ENCODE data around the gene SH3RF2.

SH3RF2 gene

DNA sequence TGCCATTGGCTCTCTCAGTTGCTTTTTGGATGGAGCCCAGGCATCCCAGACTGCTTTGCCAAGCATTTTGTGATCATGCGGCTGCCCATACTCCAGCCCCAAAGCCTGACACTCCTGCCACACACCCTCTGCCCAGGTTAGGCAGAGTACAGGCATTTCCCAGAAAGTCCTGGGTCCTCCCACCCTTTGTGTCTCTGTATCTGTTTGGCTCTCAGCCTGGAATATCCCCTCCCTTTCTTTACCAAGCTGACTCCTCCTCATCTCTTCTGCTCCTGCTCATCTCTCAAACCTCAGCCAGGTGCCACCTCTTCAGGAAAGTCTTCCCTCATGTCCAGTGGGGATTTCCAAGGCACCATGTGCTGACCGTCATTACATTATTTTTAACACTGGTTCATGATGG lies 14.3 kb upstream of the SH3RF2 start:
- DNase-seq = no peak

DNA sequence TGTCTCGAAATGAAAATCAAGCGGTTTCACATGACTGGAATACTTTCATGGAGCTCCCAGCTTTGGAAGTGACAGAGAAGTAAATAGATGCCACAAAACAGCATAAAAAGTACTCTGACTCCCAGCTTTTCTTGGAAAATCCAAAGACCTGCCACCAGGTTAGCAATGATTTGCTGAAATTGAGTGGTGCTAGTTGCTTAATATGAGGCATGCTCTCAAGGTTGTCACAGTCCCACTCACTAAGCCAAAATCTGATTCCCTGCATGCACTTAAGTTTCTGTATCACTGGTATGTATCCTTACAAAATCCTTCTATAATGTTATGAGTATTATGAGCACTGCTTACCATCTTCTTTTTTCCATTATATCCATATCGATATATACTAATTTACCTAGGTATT lies 13.0 kb upstream of the SH3RF2 start:
- DNase-seq = no peak

DNA sequence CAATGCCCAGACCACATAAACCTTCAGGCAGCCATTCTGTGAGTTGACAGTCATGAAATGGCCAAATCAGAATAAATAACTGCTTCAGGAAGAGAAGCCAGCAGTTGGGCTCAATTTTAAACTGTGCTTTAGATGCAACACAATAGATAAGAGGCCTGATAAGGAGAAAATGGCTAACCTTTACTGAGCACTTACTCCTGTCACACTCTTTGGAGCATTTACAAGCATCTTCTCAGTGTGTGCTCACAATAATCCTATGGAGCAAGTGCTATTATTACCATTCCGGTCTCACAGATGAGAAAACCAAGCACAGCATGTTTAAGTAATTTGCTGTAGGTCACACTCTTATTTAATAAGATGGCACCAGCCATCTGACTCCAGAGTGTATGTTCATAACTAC lies 11.5 kb upstream of the SH3RF2 start:
- DNase-seq = no peak

DNA sequence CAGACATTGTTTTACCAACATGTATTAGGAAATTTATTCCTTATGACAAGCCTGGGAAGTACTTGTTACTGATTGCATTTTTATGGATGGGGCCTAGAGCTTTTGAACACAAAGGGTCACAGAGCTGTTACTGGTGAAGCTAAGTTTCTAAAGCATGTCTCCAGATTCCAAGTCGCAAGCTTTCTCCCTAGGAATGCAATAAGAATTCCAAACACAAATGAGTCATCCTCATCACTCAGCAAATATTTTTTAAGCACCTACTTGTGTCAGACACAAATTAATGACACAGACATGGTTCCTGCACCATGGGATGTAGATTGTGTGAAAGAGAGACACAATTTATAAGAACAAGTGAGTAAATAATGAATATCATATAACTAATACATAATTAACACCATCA lies 11.0 kb upstream of the SH3RF2 start:
- DNase-seq = no peak

DNA sequence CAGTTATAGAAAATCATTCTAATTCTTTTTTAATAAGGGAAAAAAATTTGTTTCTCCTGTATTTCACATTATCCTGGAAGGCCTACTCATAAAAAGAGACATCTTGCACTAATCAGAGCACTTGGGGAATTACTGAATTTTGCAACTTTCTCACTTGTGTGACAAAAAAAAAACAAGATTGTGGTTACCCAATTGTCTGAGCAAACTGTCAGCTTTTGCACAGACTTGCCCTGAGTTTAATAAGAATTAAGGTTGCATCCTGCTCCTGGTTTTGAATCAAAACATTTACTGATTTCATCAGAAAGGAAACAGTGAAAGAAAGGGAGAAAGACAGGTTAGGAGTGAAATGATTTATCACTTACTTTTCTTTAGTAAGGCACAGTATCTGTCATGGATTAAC lies 10.6 kb upstream of the SH3RF2 start:
- DNase-seq = no peak

DNA sequence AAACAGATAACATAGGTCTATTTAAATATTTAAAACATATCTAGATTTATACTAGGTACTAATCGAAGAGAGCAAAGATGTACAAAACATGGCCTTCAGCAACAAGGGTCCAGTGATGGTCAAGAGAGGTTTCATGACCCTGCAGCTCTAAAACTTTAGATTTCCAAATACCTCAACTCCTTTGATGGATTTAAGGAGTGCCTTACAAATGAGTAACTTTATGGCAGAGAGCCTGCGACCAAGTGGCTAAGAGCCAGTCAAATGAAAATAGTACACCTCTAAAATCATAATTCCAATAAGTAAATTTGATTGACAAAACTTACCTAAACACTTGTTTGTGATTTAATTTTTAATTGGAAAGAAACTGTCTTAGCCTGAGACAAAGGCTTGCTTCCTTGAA lies 4.7 kb upstream of the SH3RF2 start:
- DNase-seq = no peak

DNA sequence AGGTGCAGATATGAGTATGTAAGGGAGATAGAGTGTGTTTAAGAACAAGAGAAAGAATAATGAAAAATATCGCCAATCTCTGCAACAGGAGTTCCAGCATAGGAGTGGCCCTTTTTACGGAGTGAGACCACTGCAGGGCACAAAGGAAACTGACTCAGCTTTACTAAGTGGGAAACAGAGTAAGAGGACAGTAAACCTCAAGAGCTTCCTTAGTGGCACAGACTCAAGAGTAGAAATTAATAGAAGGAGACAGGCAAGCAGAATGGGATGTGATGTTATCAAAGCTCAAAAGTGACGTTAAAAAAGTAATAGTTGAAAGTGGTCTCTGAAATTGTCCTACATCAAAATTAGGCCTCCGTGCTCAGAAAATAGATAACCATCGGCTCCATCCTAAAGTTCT lies 2.1 kb upstream of the SH3RF2 start:
- no peak for DNase-seq

DNA sequence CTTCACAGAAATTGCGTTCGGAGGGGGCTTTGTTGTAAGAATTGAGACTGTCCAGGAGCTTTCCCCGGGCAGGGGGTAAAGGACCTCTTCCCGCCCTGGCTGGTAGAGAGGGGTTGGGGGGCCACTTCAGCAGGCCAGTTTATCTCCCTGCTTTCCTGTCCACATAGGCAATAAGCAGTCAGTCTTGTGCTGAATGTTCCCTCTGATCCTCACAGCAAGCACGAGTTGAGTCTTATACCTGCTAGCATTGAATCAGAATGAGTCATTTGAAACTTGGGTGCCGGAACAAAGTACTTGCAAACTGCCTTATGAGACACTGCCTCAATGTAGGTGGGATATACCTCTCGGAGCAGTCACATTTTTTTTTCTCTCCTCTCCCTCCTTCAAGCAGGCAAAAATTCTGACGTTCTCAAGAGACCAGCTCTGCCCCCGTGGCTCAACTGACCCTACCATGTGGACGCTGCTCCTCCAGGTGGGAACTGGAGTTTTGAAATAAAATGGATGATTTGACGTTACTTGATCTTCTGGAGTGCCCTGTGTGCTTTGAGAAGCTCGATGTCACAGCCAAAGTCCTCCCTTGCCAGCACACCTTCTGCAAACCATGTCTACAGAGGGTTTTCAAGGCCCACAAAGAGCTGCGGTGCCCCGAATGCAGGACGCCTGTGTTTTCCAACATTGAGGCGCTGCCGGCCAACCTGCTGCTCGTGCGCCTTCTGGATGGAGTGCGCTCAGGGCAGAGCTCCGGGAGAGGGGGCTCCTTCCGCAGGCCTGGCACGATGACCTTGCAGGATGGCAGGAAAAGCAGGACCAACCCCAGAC lies 1.3 kb downstream of the SH3RF2 start:
- no peak for DNase-seq

DNA sequence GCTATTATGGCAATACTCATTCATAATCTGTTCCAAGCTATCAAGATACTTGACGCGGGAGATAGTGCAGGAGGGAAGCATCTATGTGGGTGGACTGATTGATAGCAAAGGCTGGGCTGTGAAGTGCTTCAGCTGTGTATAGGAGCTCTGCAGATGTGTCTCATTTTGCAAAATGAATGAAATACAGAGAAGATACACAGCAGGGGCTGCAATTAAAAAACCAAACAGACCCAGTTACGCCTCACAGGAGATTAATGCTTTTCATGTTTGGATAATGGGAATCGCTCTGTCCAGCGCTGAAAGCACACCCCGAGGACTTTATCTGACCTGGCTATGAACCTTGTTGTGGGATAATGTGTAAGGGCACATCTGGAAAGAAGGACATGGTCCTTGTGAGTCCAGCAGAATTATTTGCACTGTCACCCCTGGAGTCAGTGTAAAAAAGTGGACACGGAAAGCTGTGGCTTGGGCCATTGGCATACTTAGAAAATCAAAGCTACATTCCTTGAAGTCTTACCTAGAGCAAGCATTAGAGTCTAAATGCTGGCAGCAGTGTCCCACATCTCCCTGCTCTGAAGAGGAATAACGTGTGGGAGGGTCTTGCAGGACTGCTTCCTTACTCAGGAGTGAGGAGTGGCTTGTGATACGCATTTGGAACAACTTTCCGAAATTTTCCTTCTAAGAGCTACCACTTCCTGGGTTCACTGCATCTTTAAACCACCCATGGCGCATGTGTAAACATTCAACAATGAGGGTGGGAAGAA lies 2.6 kb downstream of the SH3RF2 start:
- no peak for DNase-seq

DNA sequence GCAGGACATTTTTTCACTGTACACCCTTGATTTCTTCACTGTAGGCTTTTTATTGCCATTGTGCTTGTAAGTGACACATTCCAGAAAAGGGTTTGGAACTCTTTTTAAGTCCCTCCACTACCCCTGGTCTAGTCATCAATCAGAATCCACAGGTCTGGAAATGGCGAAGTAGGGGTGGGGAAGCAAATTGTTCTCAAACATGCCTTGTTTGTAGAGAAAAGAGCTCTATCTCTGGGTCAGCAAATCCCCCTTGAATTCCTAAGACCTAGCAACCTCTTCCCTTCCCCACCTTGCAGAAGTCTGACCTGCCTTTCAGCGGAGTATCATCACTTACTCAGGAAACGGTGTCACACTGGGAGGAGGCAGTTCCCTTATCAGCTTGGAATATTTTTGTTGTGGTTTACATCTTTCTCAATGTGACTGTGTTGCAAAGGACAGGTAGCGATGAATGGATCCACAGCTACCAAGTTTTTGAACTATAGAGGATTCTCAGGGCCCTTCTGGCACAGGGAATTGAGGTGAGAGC lies 3.2 kb downstream of the SH3RF2 start:
- no peak for DNase-seq

DNA sequence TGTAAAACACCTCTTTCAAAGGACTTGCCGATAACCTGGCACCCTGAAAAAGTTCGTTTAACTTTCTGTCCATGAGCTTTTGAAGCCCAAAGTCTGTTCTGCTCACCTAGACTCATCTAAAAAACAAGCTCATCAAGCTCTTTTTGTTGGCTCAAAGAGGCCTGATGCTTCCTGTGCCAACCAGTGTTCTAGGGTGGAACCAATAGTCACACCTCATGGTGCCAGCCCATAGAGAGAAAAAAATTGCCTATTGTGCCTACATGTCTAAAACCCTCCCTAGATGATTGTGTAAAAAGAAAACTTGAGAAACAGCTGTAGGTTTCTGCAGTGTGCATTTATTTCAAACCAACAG lies 4.7 kb downstream of the SH3RF2 start:
- no peak for DNase-seq

DNA sequence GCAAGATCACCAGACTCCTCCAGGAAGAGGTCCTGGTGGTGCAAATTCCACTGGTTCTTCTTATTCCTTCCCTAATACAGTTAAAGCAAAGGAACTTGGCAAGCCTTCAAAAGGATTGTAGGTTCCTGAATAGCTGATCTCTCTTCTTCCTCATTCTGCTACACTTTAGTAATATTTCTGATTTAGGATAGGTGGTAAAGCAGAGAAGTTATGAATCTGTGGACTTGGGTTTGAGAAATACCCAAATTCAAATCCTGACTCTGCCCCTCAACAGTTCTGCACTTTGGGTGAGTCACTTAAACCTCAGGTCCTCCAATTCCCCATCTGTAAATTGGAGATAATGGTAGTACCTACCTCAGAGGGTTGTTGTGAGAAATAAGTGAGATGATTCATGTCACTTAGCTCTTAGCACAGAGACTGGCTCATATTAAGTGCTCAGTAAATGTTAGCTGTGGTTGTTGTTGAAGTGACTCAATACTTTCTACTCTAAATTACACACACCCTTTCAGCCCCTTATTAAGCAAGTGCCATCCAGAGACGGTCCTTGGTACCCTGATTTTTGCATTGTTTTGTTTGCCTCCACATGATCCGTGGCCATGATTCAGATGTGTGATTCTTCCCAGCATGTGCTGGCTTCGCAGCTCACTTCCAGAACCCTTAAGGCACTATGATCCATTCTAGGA lies 5.2 kb downstream of the SH3RF2 start:
- no peak for DNase-seq

DNA sequence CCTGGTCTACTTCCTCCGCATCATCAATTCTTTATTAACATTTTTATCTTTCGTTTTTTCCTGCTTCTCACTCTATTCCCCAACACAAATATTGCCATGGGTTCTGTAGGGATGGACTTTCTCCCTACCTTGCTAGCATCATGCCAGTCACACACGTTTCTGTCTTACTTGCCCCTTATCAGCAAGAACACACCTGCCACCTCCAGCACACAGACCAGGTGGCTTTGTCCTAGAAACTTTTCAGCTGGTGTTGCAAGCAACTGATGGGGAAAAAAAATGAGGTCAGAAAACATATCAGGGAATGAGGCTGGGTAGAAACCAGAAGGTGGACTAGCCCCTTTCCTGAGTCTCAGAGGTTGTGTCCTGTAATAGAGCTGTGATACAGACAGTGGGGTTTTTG lies 5.8 kb downstream of the SH3RF2 start:
- DNase-seq = no peak

DNA sequence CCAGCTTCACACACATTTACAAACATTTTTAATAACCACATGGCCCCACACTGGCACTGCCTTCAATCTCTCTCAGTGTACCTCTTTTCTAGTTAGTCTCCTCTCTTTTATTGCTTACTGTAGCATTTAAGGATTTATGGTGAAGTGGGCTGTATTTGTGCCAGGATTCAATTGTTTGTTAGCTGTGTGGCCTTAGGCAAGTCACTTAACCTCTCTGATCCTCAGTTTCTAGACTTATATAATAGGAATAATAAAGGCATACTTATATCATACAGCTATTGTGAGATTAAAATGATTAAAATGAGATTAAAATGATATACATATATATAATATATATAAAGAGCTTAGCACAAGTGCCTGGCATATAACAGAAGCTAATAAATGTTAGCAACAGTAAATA lies 6.4 kb downstream of the SH3RF2 start:
- no peak for DNase-seq

DNA sequence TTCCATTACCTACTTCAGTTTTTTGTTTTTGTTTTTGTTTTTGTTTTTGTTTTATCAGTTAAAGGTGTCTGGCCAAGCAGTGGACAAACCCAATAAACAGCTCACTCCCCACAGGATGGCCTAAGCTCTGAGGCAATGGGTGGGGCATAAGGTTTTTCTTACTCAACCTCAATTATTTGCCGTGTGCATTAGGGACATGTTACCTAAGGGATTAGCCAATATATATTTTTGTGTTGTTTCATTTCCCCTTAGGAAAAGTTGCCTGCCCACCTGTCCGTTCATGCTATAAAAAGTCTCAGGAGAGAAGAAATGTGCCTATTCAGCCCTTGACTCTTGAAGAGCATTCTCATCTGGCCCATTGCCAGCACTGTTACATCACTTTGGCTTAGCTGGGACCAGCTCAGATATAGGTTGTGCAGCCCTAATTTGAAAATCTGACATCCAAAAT lies 7.3 kb downstream of the SH3RF2 start:
- no peak for DNase-seq

DNA sequence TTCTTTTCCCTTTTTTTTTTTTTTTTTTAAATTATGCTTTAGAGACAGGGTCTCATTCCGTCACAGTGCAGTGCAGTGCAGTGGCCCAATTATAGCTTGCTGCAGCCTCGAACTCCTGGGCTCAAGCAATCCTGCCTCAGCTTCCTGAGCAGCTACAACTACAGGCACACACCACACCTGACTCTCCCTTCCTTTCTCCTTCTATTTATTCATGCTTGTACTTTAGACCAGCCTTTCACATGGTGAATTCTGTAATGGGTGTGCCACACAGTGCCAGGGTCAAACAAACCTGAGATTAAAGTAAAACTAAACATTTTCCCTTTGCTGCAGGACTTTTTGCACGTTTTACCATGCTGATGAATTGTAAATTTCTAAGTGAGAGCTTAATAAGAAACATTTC lies 8.0 kb downstream of the SH3RF2 start:
- no peak for DNase-seq

DNA sequence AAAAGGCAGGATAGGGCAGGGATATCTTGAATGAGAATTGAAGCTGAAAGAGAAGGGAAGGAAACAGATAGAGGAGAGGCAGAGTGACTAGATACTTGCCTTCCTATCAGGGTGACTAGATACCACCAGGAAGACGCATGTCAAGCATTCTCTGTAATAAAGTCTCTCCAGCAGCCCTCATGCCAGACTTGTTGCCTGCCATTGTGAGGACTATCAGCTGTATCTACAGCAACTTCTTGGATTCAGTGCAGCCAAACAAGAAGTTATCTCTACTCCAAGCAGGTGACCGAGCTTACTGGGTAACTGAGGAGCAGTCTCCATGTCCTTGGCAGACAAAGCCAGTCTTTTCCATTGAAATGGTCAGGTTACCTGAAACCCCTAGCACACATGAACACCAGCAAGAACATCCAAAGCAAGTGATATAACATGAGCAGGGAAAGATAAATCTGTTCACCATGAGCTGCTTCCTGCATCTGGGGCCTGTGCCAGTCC lies 9.3 kb downstream of the SH3RF2 start:
- DNase-seq = no peak

DNA sequence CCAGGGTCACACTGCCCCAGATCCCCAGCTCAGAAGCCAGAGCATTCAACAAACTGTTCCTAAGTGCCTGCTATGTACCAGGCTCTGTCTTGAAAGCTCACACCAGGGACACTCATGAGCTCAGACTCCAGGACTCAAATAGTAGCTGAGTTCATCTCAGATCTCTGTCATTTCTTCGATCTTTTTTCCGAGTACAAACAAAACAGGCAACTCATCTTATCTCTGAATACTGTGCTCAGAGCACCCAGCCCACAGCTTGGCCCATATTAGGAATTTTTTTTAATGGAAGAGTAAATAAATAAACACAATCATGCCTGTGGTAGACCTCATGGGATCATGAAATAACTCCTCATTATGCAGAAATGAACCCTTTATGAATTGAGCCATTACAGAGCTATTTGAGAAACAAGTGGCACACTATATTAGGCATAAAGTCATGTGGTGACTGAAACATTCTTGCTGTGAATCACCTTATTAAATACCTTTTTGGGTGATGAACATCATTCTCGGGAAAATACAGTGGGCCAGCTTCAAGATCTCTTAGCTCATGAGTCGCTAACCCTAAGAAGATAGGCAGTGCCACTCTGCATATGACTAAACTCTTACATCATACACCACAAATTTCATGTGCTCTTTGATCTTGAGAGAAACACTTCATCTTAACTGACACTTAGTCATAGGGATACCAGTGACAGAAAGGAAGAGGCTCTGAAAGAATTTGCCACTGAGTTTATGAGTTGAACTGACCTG lies 9.9 kb downstream of the SH3RF2 start:
- DNase-seq = no peak

DNA sequence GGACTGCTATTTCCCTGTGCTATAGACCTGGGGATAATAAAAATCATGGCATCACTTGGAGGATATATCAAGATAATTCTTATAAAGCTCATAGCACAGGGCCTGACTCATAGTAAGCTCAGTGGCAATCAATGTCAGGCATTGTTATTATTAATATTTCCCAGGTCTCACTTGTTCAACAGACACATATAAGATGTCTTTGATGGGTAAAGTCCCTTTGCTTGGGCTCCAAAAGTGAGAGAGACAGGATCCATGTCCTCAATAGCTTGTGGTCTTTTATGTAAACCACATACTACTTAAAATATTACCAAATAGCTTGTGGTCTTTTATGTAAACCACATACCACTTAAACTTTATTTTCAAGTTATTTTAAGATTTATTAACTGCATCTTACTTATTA lies 11.2 kb downstream of the SH3RF2 start:
- DNase-seq = no peak

DNA sequence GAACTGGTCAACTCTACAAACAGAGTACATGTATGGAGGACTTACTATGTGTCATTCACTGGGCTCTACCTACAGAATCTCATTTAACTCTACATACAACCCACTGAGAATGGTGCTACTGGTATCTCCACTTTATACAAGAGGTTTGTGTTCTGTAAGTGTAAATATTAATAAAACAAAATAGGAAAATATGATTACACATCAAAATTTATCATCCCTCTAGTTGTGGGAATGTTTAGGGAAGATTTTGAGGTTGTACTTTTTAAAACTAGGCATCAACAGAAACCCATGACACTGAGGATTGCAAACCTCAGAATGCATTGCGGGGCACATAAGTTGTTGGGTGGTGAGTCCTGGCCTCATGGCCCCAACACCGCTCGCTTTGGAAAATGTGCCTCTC lies 11.7 kb downstream of the SH3RF2 start:
- DNase-seq = no peak

DNA sequence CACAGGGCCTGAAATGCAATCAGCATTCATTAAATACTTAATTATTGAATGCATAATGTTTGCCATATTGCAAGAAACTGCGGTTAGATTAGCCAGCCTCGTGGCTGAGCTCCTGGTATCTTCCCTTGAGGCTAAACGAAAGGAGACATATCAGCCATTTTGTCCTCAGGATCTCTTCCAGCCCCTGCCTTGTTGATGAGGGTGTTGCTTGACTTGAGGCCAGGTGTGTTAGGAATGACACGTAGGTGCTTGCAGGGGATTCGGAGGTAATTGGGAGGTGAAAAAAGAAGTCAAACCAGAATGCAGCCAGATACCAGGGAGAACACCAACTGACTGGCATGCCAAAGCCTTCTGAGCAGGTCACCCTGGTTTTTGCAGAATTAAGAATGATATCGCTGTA lies 12.5 kb downstream of the SH3RF2 start:
- DNase-seq = no peak

DNA sequence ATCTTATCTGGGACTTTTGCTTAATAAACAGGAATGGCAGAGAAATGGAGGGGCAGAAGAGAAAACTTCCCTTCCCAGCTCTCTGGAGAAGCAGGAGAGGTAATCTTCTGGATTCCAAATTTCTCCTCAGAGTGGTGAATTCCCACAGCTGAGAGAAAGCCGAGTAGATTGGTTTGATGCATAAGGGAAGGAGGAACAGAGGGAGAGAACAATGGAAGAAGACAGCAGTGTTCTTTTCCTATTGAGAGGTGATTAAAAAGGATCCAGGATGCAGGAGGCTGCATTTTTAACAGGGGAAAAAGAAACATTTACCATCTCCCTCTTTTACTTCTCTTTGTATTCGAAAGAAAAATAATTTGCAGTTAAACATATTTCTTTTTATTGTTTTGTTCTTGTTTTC lies 13.1 kb downstream of the SH3RF2 start:
- DNase-seq = no peak

DNA sequence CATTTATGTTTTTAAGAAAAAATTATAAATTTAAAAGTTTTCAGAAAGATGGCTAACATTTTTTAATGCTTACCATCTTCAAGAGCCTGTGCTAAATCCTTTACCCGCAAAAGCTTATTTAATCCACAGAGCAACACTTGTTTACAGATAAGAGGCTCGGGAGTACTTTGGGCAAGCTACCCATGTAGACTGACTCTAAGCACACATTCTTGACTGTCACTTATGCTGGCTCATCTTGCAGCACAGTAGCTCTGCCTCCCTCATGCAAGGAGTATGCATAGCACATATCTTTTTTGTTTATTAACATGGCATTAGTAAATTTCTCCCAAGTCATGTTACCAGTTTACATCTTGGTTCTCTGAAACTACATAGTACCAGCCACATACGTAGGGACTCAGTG lies 14.7 kb downstream of the SH3RF2 start:
- no peak for DNase-seq

Measured in activated naive CD4-positive, alpha-beta T cell treated with anti-CD3 and anti-CD28 coated beads, Interleukin-2, amount 50 U/mL, for 16 hours (primary cell).